GM12874 (cell line): Measurements from ENCODE around the gene ALDH1A3.

Source experiments
- CTCF ChIP-seq: IDR thresholded peaks from 2 replicates; pipeline ENCODE4 v1.5.1; 2011; ENCODE audit warnings: low read depth, mild to moderate bottlenecking, control low read depth, low read length, moderate library complexity; ENCODE audit not compliant: insufficient read depth

ALDH1A3 gene

GRCh38 chr15:100937171-100937570, 57.5 kb downstream of the ALDH1A3 start:
- no peak for TF ChIP-seq CTCF

GRCh38 chr15:100939791-100940190, 60.2 kb downstream of the ALDH1A3 start:
- no peak for TF ChIP-seq CTCF

GRCh38 chr15:100940767-100941379, 61.2 kb downstream of the ALDH1A3 start:
- TF ChIP-seq CTCF, result no peak

GRCh38 chr15:100941536-100941935, 61.9 kb downstream of the ALDH1A3 start:
- no peak for TF ChIP-seq CTCF

GRCh38 chr15:100942656-100943425, 63.2 kb downstream of the ALDH1A3 start:
- no peak for TF ChIP-seq CTCF

GRCh38 chr15:100944244-100944895, 64.7 kb downstream of the ALDH1A3 start:
- TF ChIP-seq CTCF, result no peak

GRCh38 chr15:100944986-100945385, 65.4 kb downstream of the ALDH1A3 start:
- no peak for TF ChIP-seq CTCF
